ENCODE data around the gene KIRREL3. TPM values are rescaled to one million over a fixed set of nuclear protein-coding genes. Genes with fewer than 3 reads are reported as not detected.

Gene KIRREL3
- total and polyA plus RNA-seq, 2 of the 4 experiments (the other 2 are of a cell fraction) = 10.9 to 15.9 TPM

- TF ChIP-seq CHD1 (IDR thresholded peaks at IDR 0.05; ENCODE audit: low read depth, low read length) = no peak
- TF ChIP-seq RCOR1 (IDR thresholded peaks at IDR 0.05; ENCODE audit: insufficient replicate concordance, low read length) = no peak
- no peak for TF ChIP-seq ELK1 (IDR thresholded peaks at IDR 0.05; ENCODE audit: borderline replicate concordance, low read depth, low read length)
- TF ChIP-seq MXI1 (IDR thresholded peaks at IDR 0.05; ENCODE audit: borderline replicate concordance, low read depth, low read length) = no peak
- no peak for TF ChIP-seq BHLHE40 (IDR thresholded peaks at IDR 0.05; ENCODE audit: low read depth, low read length)
- TF ChIP-seq CTCF (conservative IDR thresholded peaks at IDR 0.05; ENCODE audit: low read depth, low read length) = no peak
- no peak for TF ChIP-seq CEBPB (IDR thresholded peaks at IDR 0.05; ENCODE audit: low read depth, low read length)
- no peak for TF ChIP-seq USF2 (IDR thresholded peaks at IDR 0.05; ENCODE audit: low read depth, low read length)
- TF ChIP-seq NFE2L2 (IDR thresholded peaks at IDR 0.05; ENCODE audit: low read depth, low read length) = no peak
- no peak for TF ChIP-seq SMC3 (IDR thresholded peaks at IDR 0.05; ENCODE audit: low read depth, low read length)
- no peak for TF ChIP-seq MAZ (IDR thresholded peaks at IDR 0.05; ENCODE audit: borderline replicate concordance, low read depth, low read length)
- no peak for TF ChIP-seq RFX5 (IDR thresholded peaks at IDR 0.05; ENCODE audit: low read depth, low read length)
- TF ChIP-seq FOS (IDR thresholded peaks at IDR 0.05; ENCODE audit: low read depth, low read length) = no peak
- no peak for TF ChIP-seq RAD21 (IDR thresholded peaks at IDR 0.05; ENCODE audit: low read length)
- TF ChIP-seq MAFK (IDR thresholded peaks at IDR 0.05; ENCODE audit: low read depth, low read length) = no peak
- no peak for TF ChIP-seq POLR2A (IDR thresholded peaks at IDR 0.05; ENCODE audit: low read depth, low read length)
- H4K8ac ChIP-seq (ENCODE audit: low read depth in 2 of 2, low read length in 2 of 2) = no peak overlapping the region
- POLR2A ChIA-PET (ENCODE audit: unreplicated experiment) = no interaction called here
- no peaks in the 10 kb centered on the region for H3K9me3 ChIP-seq (ENCODE audit: control insufficient read depth, insufficient read depth, low read length)
- no peak overlapping the region for H3K23ac ChIP-seq (ENCODE audit: low read depth, low read length)
- dilution Hi-C loops (cut with HindIII; ENCODE audit: low sequenced_read_pairs, unreplicated experiment) (no loop called here), intact Hi-C loops (cut with micrococcal nuclease) (no loop called here), in situ Hi-C loops (cut with MboI; ENCODE audit: low sequenced_read_pairs) (no loop called here)
- H2BK5ac ChIP-seq (ENCODE audit: low read depth, low read length, poor library complexity, severe bottlenecking) = no peak overlapping the region
- H4K5ac ChIP-seq (ENCODE audit: low read depth, low read length) = no peak overlapping the region
- H3K4me1 ChIP-seq (ENCODE audit: control insufficient read depth, insufficient read depth, low read length) = peaks cover 3% of the 10 kb centered on the region; the same call in 1 of the 2 replicates
- no CpG with 5 or more reads among the region's 4 CpGs for WGBS, 2 experiments (ENCODE audit: extremely low coverage in 2 of 2, insufficient read length in 1 of 2)
- H2AK5ac ChIP-seq (ENCODE audit: low read depth, low read length) = no peak overlapping the region
- no peaks in the 10 kb centered on the region; a peak in 2 of 4 replicates for H3K79me1 ChIP-seq (ENCODE audit: low read depth in 1 of 2, low read length in 2 of 2)
- CTCF ChIA-PET = interaction anchor here (1.1 to 1.5 kb wide), 2 partner anchors 14 kb away, joined by 3 to 4 read pairs; no protein-coding TSS in a partner anchor
- no peak overlapping the region for H3K14ac ChIP-seq (replicated peaks; ENCODE audit: low read depth, low read length)
- H3K36me3 ChIP-seq (ENCODE audit: control insufficient read depth, insufficient read depth, low read length) = no peaks in the 10 kb centered on the region
- H3K4ac ChIP-seq (ENCODE audit: low read depth, low read length) = no peak overlapping the region
- H3K9ac ChIP-seq (ENCODE audit: low read depth, low read length) = no peak overlapping the region
- ATAC-seq (ENCODE audit: low read depth) (no peak), DNase-seq (no peak)
- no peak overlapping the region for H3K27ac ChIP-seq (ENCODE audit: insufficient read depth, low read length)
- H2BK15ac ChIP-seq (ENCODE audit: low read depth, low read length) = no peak overlapping the region
- no peak overlapping the region for H2BK20ac ChIP-seq (ENCODE audit: low read depth, low read length)
- H3K56ac ChIP-seq (ENCODE audit: extremely low read depth, insufficient read depth, low read length) = no peak overlapping the region
- H3K4me2 ChIP-seq (ENCODE audit: low read depth, low read length) = no peak overlapping the region
- H2AFZ ChIP-seq (replicated peaks; ENCODE audit: low read length, poor library complexity) = no peak overlapping the region
- H3K4me3 ChIP-seq (ENCODE audit: insufficient read depth, low read depth, low read length) = no peak overlapping the region
- no peak overlapping the region for H2AK9ac ChIP-seq (replicated peaks; ENCODE audit: low read depth, low read length, poor library complexity)
- no peaks in the 10 kb centered on the region; the same call in 1 of the 2 replicates for H4K20me1 ChIP-seq (ENCODE audit: insufficient read depth, low read length)
- H3K18ac ChIP-seq (ENCODE audit: low read depth, low read length) = no peak overlapping the region
- no peaks in the 10 kb centered on the region for H3K27me3 ChIP-seq (ENCODE audit: control insufficient read depth, insufficient read depth, low read length)
- no peak overlapping the region for H2BK120ac ChIP-seq (ENCODE audit: low read depth, low read length)
- no peaks in the 10 kb centered on the region for H3K9me1 ChIP-seq (ENCODE audit: insufficient read depth, low read length)
- BruUV-seq (replicated peaks) = no TSS peak
- H4K91ac ChIP-seq (ENCODE audit: insufficient read depth, low read depth, low read length) = no peak overlapping the region
These were observed 235.4 kb downstream of the KIRREL3 start for GRCh38 chr11:126765196-126765595.

Data from IMR-90 (cell line).